Endothelial cell of umbilical vein (primary cell): ENCODE results near the gene HEXA. TPM values are rescaled to one million over a fixed set of nuclear protein-coding genes. Genes with fewer than 3 reads are reported as not detected.

Source experiments
- BruUV-seq: library from RNA; stranded (reverse); fragments of 400-500 nt; replicated peaks from 2 replicates; lab custom pipeline; 2021; lab: Mats Ljungman, UMichigan
- CTCF ChIA-PET: fragments of 300-600, 350-600 bp; sonication (Branson Sonifier 250); formaldehyde crosslinking; loops from one replicate; lab custom pipeline; 2021; ENCODE audit warnings: antibody characterized with exemption, inconsistent platforms; lab: Charles Lee
- POLR2A ChIA-PET: fragments of 300-600, 350-600 bp; sonication (Branson Sonifier 250); formaldehyde crosslinking; loops from one replicate; lab custom pipeline; 2021; ENCODE audit warnings: antibody characterized with exemption, inconsistent platforms; lab: Charles Lee
- DNase-seq: peaks from one replicate; pipeline ENCODE4 v3.0.0-alpha.2; 2011; ENCODE audit warnings: low read depth, low spot score
- FAIRE-seq: peaks from 2 replicates; lab custom pipeline; 2011; peaks lifted over from hg19 to GRCh38; lab: Jason Lieb, UNC
- H2AFZ ChIP-seq: 2 replicates; pipeline ENCODE4 v1.6.0; 2012; ENCODE audit warnings: low read depth, low read length, control low read depth, inconsistent platforms
- H3K27ac ChIP-seq: 2 replicates; pipeline ENCODE4 v1.5.1; 2011; ENCODE audit warnings: low read depth, mild to moderate bottlenecking, control low read depth, low read length, moderate library complexity; ENCODE audit not compliant: insufficient read depth
- H3K27me3 ChIP-seq, 2 experiments: 2 replicates each; pipeline versions ENCODE4 v1.6.0 to v1.6.1; 2011; ENCODE audit warnings: low read length in 2 of 2, mixed read lengths in 1 of 2; ENCODE audit not compliant: control insufficient read depth in 2 of 2, insufficient read depth in 2 of 2
- H3K36me3 ChIP-seq, 2 experiments: 2 replicates in 1 of 2; 3 replicates in 1 of 2; pipeline ENCODE4 v1.5.1; 2011; ENCODE audit warnings: low read length in 2 of 2, mild to moderate bottlenecking in 1 of 2, moderate library complexity in 1 of 2; ENCODE audit not compliant: control insufficient read depth in 2 of 2, insufficient read depth in 2 of 2; ENCODE audit errors: extremely low read depth in 1 of 2
- H3K4me1 ChIP-seq: 3 replicates; pipeline ENCODE4 v1.5.1; 2011; ENCODE audit warnings: mild to moderate bottlenecking, low read length; ENCODE audit not compliant: control insufficient read depth, insufficient read depth; ENCODE audit errors: extremely low read depth
- H3K4me2 ChIP-seq: 2 replicates; pipeline ENCODE4 v1.6.1; 2011; ENCODE audit warnings: low read length, control low read depth, mixed read lengths; ENCODE audit not compliant: insufficient read depth
- H3K4me3 ChIP-seq, 3 experiments: fragments of 200-600 bp in 1 of 3; sonication (generic), shearing (Covaris generic) in 1 of 3; replicated peaks in 1 of 3; 2 replicates each; pipeline ENCODE4 v1.5.1; 2011 to 2016; ENCODE audit warnings: control low read depth in 3 of 3, low read length in 3 of 3, mild to moderate bottlenecking in 2 of 3, inconsistent platforms in 1 of 3, low read depth in 1 of 3, moderate library complexity in 1 of 3; ENCODE audit not compliant: insufficient read depth in 1 of 3
- H3K79me2 ChIP-seq: 2 replicates; pipeline ENCODE4 v1.6.0; 2012; ENCODE audit warnings: low read length, inconsistent platforms; ENCODE audit not compliant: control insufficient read depth, insufficient read depth
- H3K9ac ChIP-seq: replicated peaks from 2 replicates; pipeline ENCODE3; 2011; ENCODE audit warnings: low read length, control low read depth; ENCODE audit not compliant: insufficient read depth; ENCODE audit errors: extremely low read depth
- H3K9me1 ChIP-seq: replicated peaks from 3 replicates; pipeline ENCODE4 v1.6.0; 2011; ENCODE audit warnings: mild to moderate bottlenecking, low read length; ENCODE audit not compliant: control insufficient read depth, insufficient read depth; ENCODE audit errors: extremely low read depth
- H3K9me3 ChIP-seq: replicated peaks from 2 replicates; pipeline ENCODE4 v1.5.1; 2012; ENCODE audit warnings: low read length, inconsistent platforms; ENCODE audit not compliant: control insufficient read depth, insufficient read depth
- H4K20me1 ChIP-seq: replicated peaks from 2 replicates; pipeline ENCODE3; 2011; ENCODE audit warnings: mild to moderate bottlenecking, low read length; ENCODE audit not compliant: control insufficient read depth, insufficient read depth; ENCODE audit errors: extremely low read depth
- CTCF ChIP-seq, 2 donors: IDR thresholded peaks; 1 replicate in 1 of 2; 2 replicates in 1 of 2; pipeline ENCODE4 v1.5.1; 2011; ENCODE audit warnings: low read length in 2 of 2, mild to moderate bottlenecking in 2 of 2, moderate library complexity in 2 of 2, control low read depth in 1 of 2, inconsistent platforms in 1 of 2, low read depth in 1 of 2; ENCODE audit not compliant: insufficient read depth in 1 of 2; ENCODE audit errors: extremely low read depth in 1 of 2
- EZH2 ChIP-seq: IDR thresholded peaks from 2 replicates; pipeline ENCODE4 v1.6.1; 2012; ENCODE audit warnings: borderline replicate concordance, low read depth, mild to moderate bottlenecking, moderate library complexity, low read length, inconsistent platforms; ENCODE audit not compliant: severe bottlenecking
- FOS ChIP-seq: IDR thresholded peaks from 2 replicates; pipeline ENCODE4 v1.6.1; 2011; ENCODE audit warnings: mild to moderate bottlenecking, low read length, moderate library complexity, borderline replicate concordance; ENCODE audit not compliant: insufficient read depth
- GATA2 ChIP-seq: IDR thresholded peaks from 2 replicates; pipeline ENCODE4 v1.7.0; 2011; ENCODE audit warnings: low read depth, mild to moderate bottlenecking, moderate library complexity, mixed read lengths, low read length; ENCODE audit not compliant: insufficient read length, insufficient read depth
- JUN ChIP-seq: IDR thresholded peaks from 2 replicates; pipeline ENCODE4 v1.6.1; 2011; ENCODE audit warnings: borderline replicate concordance, low read depth; ENCODE audit not compliant: insufficient read length, insufficient read depth
- MAX ChIP-seq: IDR thresholded peaks from 2 replicates; pipeline ENCODE4 v1.6.1; 2011; ENCODE audit not compliant: insufficient read depth, insufficient read length
- MYC ChIP-seq: IDR thresholded peaks from one replicate; pipeline ENCODE4 v1.6.1; 2011; ENCODE audit warnings: mild to moderate bottlenecking, low read depth, low read length
- POLR2A ChIP-seq: IDR thresholded peaks from 2 replicates; pipeline ENCODE4 v1.6.1; 2012; ENCODE audit warnings: low read depth, mild to moderate bottlenecking, control low read depth, low read length
- POLR2AphosphoS5 ChIP-seq: IDR thresholded peaks from 2 replicates; pipeline ENCODE4 v1.6.1; 2012; ENCODE audit warnings: low read depth, mild to moderate bottlenecking, control low read depth, low read length, moderate library complexity; ENCODE audit not compliant: insufficient read depth
- dilution Hi-C: fragments of 300-500 bp; cut with MboI; formaldehyde crosslinking; loops from one replicate; pipeline ENCODE4 v1.15.0; 2019; ENCODE audit warnings: low sequenced_read_pairs; ENCODE audit not compliant: extremely low pct_ligation_motif_present
- intact Hi-C: fragments of 100-400 bp; cut with micrococcal nuclease; formaldehyde crosslinking; loops from one replicate; pipeline ENCODE4 v1.10.0; 2022
- polyA plus RNA-seq, 4 experiments: library from polyadenylated mRNA; depleted of rRNA in 3 of 4; stranded (reverse) in 3 of 4; unstranded in 1 of 4; fragments of >200 nt; gene quantifications; 2 replicates each; pipeline versions ENCODE4 v1.2.1 to v1.2.3, GENCODE V29; 2011 to 2012; ENCODE audit warnings: missing spikeins in 1 of 4
- total RNA-seq: library from RNA; stranded (reverse); gene quantifications from 2 replicates; pipeline ENCODE4 v1.2.3, GENCODE V29; 2021

The HEXA gene
- total and polyA plus RNA-seq, 2 donors (not counting 3 experiments of a cell fraction or from before 2014, with no cell fraction given): 108 to 212 TPM

- no peak overlapping the region for H3K4me3 ChIP-seq
- no peak overlapping the region for H3K27ac ChIP-seq
- intact Hi-C loops (no loop called here), dilution Hi-C loops (no loop called here)
- H3K36me3 ChIP-seq: no peaks in the 10 kb centered on the region
- peaks cover 9% of the 10 kb centered on the region for H3K4me1 ChIP-seq
- no peaks in the 10 kb centered on the region for H3K9me3 ChIP-seq
- TF ChIP-seq EZH2 (no peak), MYC (no peak), POLR2AphosphoS5 (no peak), JUN (no peak), FOS (no peak), POLR2A (no peak), MAX (no peak), CTCF (IDR thresholded peaks at IDR 0.05; ENCODE audit: extremely low read depth in 1 of 2, insufficient read depth in 1 of 2, low read depth in 1 of 2, low read length in 2 of 2) (no peak), GATA2 (no peak)
- peaks cover 5% of the 10 kb centered on the region for H3K79me2 ChIP-seq
- no peaks in the 10 kb centered on the region for H4K20me1 ChIP-seq
- H3K9me1 ChIP-seq: peaks cover 5% of the 10 kb centered on the region
- FAIRE-seq: no peak
- no peak overlapping the region for H3K9ac ChIP-seq
- H2AFZ ChIP-seq: no peak overlapping the region
- H3K27me3 ChIP-seq: no peaks in the 10 kb centered on the region
- POLR2A ChIA-PET: interaction anchor here (0.6 kb wide), 1 partner anchor 14 kb away, joined by 10 read pairs; no protein-coding TSS in a partner anchor
- BruUV-seq: no TSS peak
- CTCF ChIA-PET: no interaction called here
- H3K4me2 ChIP-seq: no peak overlapping the region
- DNase-seq: no peak
These were observed 10.0 kb downstream of the HEXA start for GRCh38 chr15:72365844-72366243.
